HCT116 (cell line): ENCODE data around the gene SSTR5. TPM values are rescaled to one million over a fixed set of nuclear protein-coding genes. Genes with fewer than 3 reads are reported as not detected.

Experiments used
- ATAC-seq: fragments of 200-7000 bp; cut with Tn5 transposase; 2 replicates; pipeline ENCODE4 v1.9.1; 2020; ENCODE audit warnings: mild to moderate bottlenecking, moderate library complexity
- BruUV-seq: library from RNA; stranded (reverse); fragments of 400-500 nt; replicated peaks from 2 replicates; lab custom pipeline; 2021; lab: Mats Ljungman, UMichigan
- CTCF ChIA-PET: fragments of 300-600 bp; sonication (Branson Sonifier 250); formaldehyde crosslinking; loops from one replicate; lab custom pipeline; 2021; ENCODE audit warnings: antibody characterized with exemption; lab: Charles Lee
- POLR2A ChIA-PET: fragments of 300-600, 350-600 bp; sonication (Branson Sonifier 250); formaldehyde crosslinking; loops from one replicate; lab custom pipeline; 2021; ENCODE audit warnings: antibody characterized with exemption; lab: Charles Lee
- RAD21 ChIA-PET, 2 experiments: fragments of 300-600 bp; sonication (Branson Sonifier 250); formaldehyde crosslinking; loops; one replicate each; lab custom pipeline; 2023; ENCODE audit warnings: low total read pairs in 2 of 2; ENCODE audit not compliant: uncharacterized antibody in 2 of 2, unreplicated experiment in 2 of 2, low non-redundant PET in 1 of 2; lab: Charles Lee
- DNase-seq: peaks from one replicate; pipeline ENCODE4 v3.0.0-alpha.2; 2010; ENCODE audit warnings: low read depth, low spot score
- H2AFZ ChIP-seq: fragments of 200-600 bp; shearing (Covaris generic), sonication (generic); 2 replicates; pipeline ENCODE4 v1.6.1; 2017; ENCODE audit warnings: low read depth, mixed run types, mixed read lengths, antibody characterized with exemption, low read length; ENCODE audit not compliant: poor library complexity, severe bottlenecking
- H3K27ac ChIP-seq: 2 replicates; pipeline ENCODE4 v1.5.1; 2012; ENCODE audit warnings: low read depth, low read length
- H3K27me3 ChIP-seq: fragments of 200-600 bp; sonication (generic); 2 replicates; pipeline ENCODE4 v1.6.1; 2016; ENCODE audit warnings: mixed run types, low read length, mixed read lengths; ENCODE audit not compliant: insufficient read depth
- H3K36me3 ChIP-seq, 2 experiments: fragments of 200-500 bp in 1 of 2; fragments of 200-600 bp in 1 of 2; sonication (Bioruptor generic) in 1 of 2; sonication (generic) in 1 of 2; 2 replicates each; pipeline versions ENCODE4 v1.5.1 to v1.6.1; 2014 to 2016; ENCODE audit warnings: low read length in 2 of 2, inconsistent platforms in 1 of 2, mixed read lengths in 1 of 2, mixed run types in 1 of 2; ENCODE audit not compliant: insufficient read depth in 2 of 2, control insufficient read depth in 1 of 2
- H3K4me1 ChIP-seq, 2 experiments: fragments of 200-600 bp in 1 of 2; sonication (generic) in 1 of 2; 2 replicates each; pipeline versions ENCODE4 v1.5.1 to v1.6.1; 2012 to 2017; ENCODE audit warnings: low read length in 2 of 2, inconsistent platforms in 1 of 2, mild to moderate bottlenecking in 1 of 2, mixed read lengths in 1 of 2, mixed run types in 1 of 2, moderate library complexity in 1 of 2; ENCODE audit not compliant: insufficient read depth in 2 of 2, control insufficient read depth in 1 of 2
- H3K4me2 ChIP-seq: fragments of 200-600 bp; sonication (generic); 2 replicates; pipeline ENCODE4 v1.6.1; 2017; ENCODE audit warnings: mixed run types, low read length, mixed read lengths
- H3K4me3 ChIP-seq, 2 experiments: fragments of 200-600 bp in 1 of 2; sonication (generic) in 1 of 2; replicated peaks in 1 of 2; 2 replicates each; pipeline ENCODE4 v1.5.1; 2011 to 2016; ENCODE audit warnings: low read length in 2 of 2, control low read depth in 1 of 2, low read depth in 1 of 2, mild to moderate bottlenecking in 1 of 2, mixed read lengths in 1 of 2, mixed run types in 1 of 2
- H3K79me2 ChIP-seq: fragments of 200-600 bp; sonication (generic); 2 replicates; pipeline ENCODE4 v1.6.1; 2017; ENCODE audit warnings: mild to moderate bottlenecking, mixed run types, low read length, moderate library complexity, mixed read lengths; ENCODE audit not compliant: insufficient read depth
- H3K9ac ChIP-seq: fragments of 200-600 bp; sonication (generic); 2 replicates; pipeline ENCODE4 v1.6.1; 2016; ENCODE audit warnings: low read length, mixed read lengths
- H3K9me2 ChIP-seq: fragments of 200-600 bp; sonication (generic), shearing (Covaris generic); 2 replicates; pipeline ENCODE4 v1.6.1; 2017; ENCODE audit warnings: mixed run types, mild to moderate bottlenecking, moderate library complexity; ENCODE audit not compliant: insufficient read depth
- H3K9me3 ChIP-seq, 2 experiments: fragments of 200-500 bp in 1 of 2; fragments of 200-600 bp in 1 of 2; sonication (Bioruptor generic) in 1 of 2; sonication (generic) in 1 of 2; 2 replicates each; pipeline ENCODE4 v1.6.1; 2014 to 2017; ENCODE audit warnings: low read length in 2 of 2, mixed read lengths in 2 of 2, inconsistent platforms in 1 of 2, low read depth in 1 of 2, mild to moderate bottlenecking in 1 of 2, mixed run types in 1 of 2, moderate library complexity in 1 of 2; ENCODE audit not compliant: control insufficient read depth in 1 of 2, insufficient read depth in 1 of 2
- H4K20me1 ChIP-seq: fragments of 200-600 bp; sonication (generic), shearing (Covaris generic); 2 replicates; pipeline ENCODE4 v1.6.1; 2017; ENCODE audit warnings: mixed run types, mild to moderate bottlenecking, moderate library complexity; ENCODE audit not compliant: insufficient read depth
- CBX3 ChIP-seq: IDR thresholded peaks from 2 replicates; pipeline ENCODE4 v1.6.1; 2012; ENCODE audit warnings: low read depth
- CEBPB ChIP-seq: IDR thresholded peaks from 2 replicates; pipeline ENCODE4 v1.6.1; 2012; ENCODE audit warnings: low read depth
- EGR1 ChIP-seq: IDR thresholded peaks from 2 replicates; pipeline ENCODE4 v1.6.1; 2012; ENCODE audit warnings: low read depth
- ELF1 ChIP-seq: IDR thresholded peaks from 2 replicates; pipeline ENCODE4 v1.6.1; 2012; ENCODE audit warnings: low read depth, borderline replicate concordance
- EZH2phosphoT487 ChIP-seq: fragments of 200-600 bp; IDR thresholded peaks from 2 replicates; pipeline ENCODE4 v1.6.1; 2018; ENCODE audit warnings: antibody characterized with exemption, borderline replicate concordance
- FOSL1 ChIP-seq: IDR thresholded peaks from 2 replicates; pipeline ENCODE4 v1.6.1; 2012; ENCODE audit warnings: low read depth
- JUND ChIP-seq: IDR thresholded peaks from 2 replicates; pipeline ENCODE4 v1.6.1; 2012
- MAX ChIP-seq: IDR thresholded peaks from 2 replicates; pipeline ENCODE4 v1.6.1; 2012
- REST ChIP-seq: IDR thresholded peaks from 2 replicates; pipeline ENCODE4 v1.6.1; 2012; ENCODE audit warnings: low read depth
- TCF7L2 ChIP-seq: IDR thresholded peaks from 2 replicates; pipeline ENCODE4 v1.7.0; 2011; ENCODE audit warnings: borderline replicate concordance, inconsistent platforms; ENCODE audit not compliant: insufficient read depth, insufficient read length; ENCODE audit errors: extremely low read depth
- ZFX ChIP-seq: fragments of 450-650 bp; IDR thresholded peaks from 2 replicates; pipeline ENCODE4 v1.6.1; 2017
- ZNF274 ChIP-seq: fragments of 200-500 bp; sonication (Bioruptor generic); IDR thresholded peaks from 2 replicates; pipeline ENCODE4 v1.6.1; 2014; ENCODE audit warnings: mild to moderate bottlenecking, low read depth, low read length, inconsistent platforms
- intact Hi-C: fragments of 100-400 bp; cut with micrococcal nuclease; formaldehyde crosslinking; loops from 2 replicates; pipeline ENCODE4 v1.10.0; 2022
- total RNA-seq: library from RNA; stranded (reverse); gene quantifications from one replicate; pipeline ENCODE4 v1.2.1, GENCODE V29; 2021; ENCODE audit not compliant: unreplicated experiment

SSTR5 gene
- total RNA-seq, 1 experiment from 2014 or later: 7.2 TPM

GRCh38 chr16:1120577-1120941, 48.0 kb downstream of the SSTR5 start:
- Histone ChIP-seq H3K4me2 (no peak overlapping the region), H3K9me3 (no peaks in the 10 kb centered on the region), H2AFZ (no peak overlapping the region), H3K4me3 (no peak overlapping the region), H3K79me2 (no peaks in the 10 kb centered on the region), H3K27me3 (no peaks in the 10 kb centered on the region), H3K4me1 (peaks cover 6 to 8% of the 10 kb centered on the region in 2 experiments; a peak in 3 of 4 replicates), H4K20me1 (no peaks in the 10 kb centered on the region), H3K27ac (no peak overlapping the region), H3K9ac (no peak overlapping the region)
- RAD21 ChIA-PET: no interaction called here
- ATAC-seq: no peak
- TF ChIP-seq REST (no peak), MAX (no peak)
- TF ChIP-seq, all 23 proteins: peak for 0
- no TSS peak for BruUV-seq
- Histone ChIP-seq H3K36me3 (no peaks in the 10 kb centered on the region), H3K9me2 (no peaks in the 10 kb centered on the region)
- ChIA-PET POLR2A (no interaction called here), CTCF (no interaction called here)
- intact Hi-C loops: no loop called here
- no peak for DNase-seq

- no TSS peak for BruUV-seq
- no peak for TF ChIP-seq EZH2phosphoT487
- no peak for TF ChIP-seq ELF1
- no peak for TF ChIP-seq JUND
- TF ChIP-seq ZFX: no peak
- TF ChIP-seq TCF7L2: no peak
- TF ChIP-seq FOSL1: no peak
- TF ChIP-seq ZNF274: no peak
- TF ChIP-seq EGR1: no peak
- TF ChIP-seq REST: no peak
- TF ChIP-seq CEBPB: no peak
- TF ChIP-seq CBX3: no peak
Observed at GRCh38 chr16:1121009-1121408, 48.5 kb downstream of the SSTR5 start.

More at GRCh38 chr16:1121009-1121408, 48.5 kb downstream of the SSTR5 start:
- H3K9ac ChIP-seq: no peak overlapping the region
- H3K27ac ChIP-seq: no peak overlapping the region
- H2AFZ ChIP-seq: no peak overlapping the region
- ChIA-PET RAD21 (no interaction called here), CTCF (no interaction called here), POLR2A (no interaction called here)
- peaks cover 11 to 12% of the 10 kb centered on the region in 2 experiments; a peak in 3 of 4 replicates for H3K4me1 ChIP-seq
- no peaks in the 10 kb centered on the region for H3K27me3 ChIP-seq
- H3K9me3 ChIP-seq: no peaks in the 10 kb centered on the region
- H3K4me2 ChIP-seq: no peak overlapping the region
- no peak for ATAC-seq
- H3K4me3 ChIP-seq: no peak overlapping the region
- intact Hi-C loops: no loop called here
- no peaks in the 10 kb centered on the region for H4K20me1 ChIP-seq
- no peaks in the 10 kb centered on the region for H3K9me2 ChIP-seq
- H3K36me3 ChIP-seq: no peaks in the 10 kb centered on the region
- H3K79me2 ChIP-seq: no peaks in the 10 kb centered on the region
- DNase-seq: no peak
